ENCODE measurements around the gene NR0B1.

NR0B1 gene

GRCh38 chrX:30307466-30307865 is 1.7 kb downstream of the NR0B1 start:
- no peaks in the 10 kb centered on the region for H3K36me3 ChIP-seq
- peaks cover 0 to 18% (median 5%) of the 10 kb centered on the region in 4 donors for H3K4me1 ChIP-seq
- H3K27me3 ChIP-seq = peaks cover 0 to 13% of the 10 kb centered on the region in 2 donors
- H3K27ac ChIP-seq = no peak overlapping the region
- no peaks in the 10 kb centered on the region for H3K9me3 ChIP-seq
- no peak for DNase-seq
- intact Hi-C loops (cut with DNase I; ENCODE audit: low total_unique reads) = no loop called here
- H3K4me3 ChIP-seq = no peak overlapping the region
- TF ChIP-seq CTCF (IDR thresholded peaks at IDR 0.05) = no peak

- no peak for TF ChIP-seq CTCF (IDR thresholded peaks at IDR 0.05)
- peaks cover 0 to 13% of the 10 kb centered on the region in 2 donors for H3K27me3 ChIP-seq
- no peak overlapping the region for H3K27ac ChIP-seq
- H3K4me3 ChIP-seq = no peak overlapping the region
- DNase-seq = no peak
- H3K4me1 ChIP-seq = peaks cover 0 to 18% (median 7%) of the 10 kb centered on the region in 4 donors
- no peaks in the 10 kb centered on the region for H3K36me3 ChIP-seq
- no peaks in the 10 kb centered on the region for H3K9me3 ChIP-seq
- intact Hi-C loops (cut with DNase I; ENCODE audit: low total_unique reads) = no loop called here
These were observed 4.3 kb downstream of the NR0B1 start for GRCh38 chrX:30304866-30305265.

GRCh38 chrX:30302956-30303355 is 6.2 kb downstream of the NR0B1 start:
- no peak for TF ChIP-seq CTCF (IDR thresholded peaks at IDR 0.05)
- intact Hi-C loops (cut with DNase I; ENCODE audit: low total_unique reads) = no loop called here
- DNase-seq = no peak
- no peak overlapping the region for H3K4me3 ChIP-seq
- H3K27me3 ChIP-seq = no peaks in the 10 kb centered on the region
- peaks cover 0 to 8% (median 3%) of the 10 kb centered on the region in 4 donors for H3K4me1 ChIP-seq
- H3K9me3 ChIP-seq = no peaks in the 10 kb centered on the region
- no peaks in the 10 kb centered on the region for H3K36me3 ChIP-seq
- no peak overlapping the region for H3K27ac ChIP-seq

GRCh38 chrX:30301963-30302362 is 7.2 kb downstream of the NR0B1 start:
- TF ChIP-seq CTCF (IDR thresholded peaks at IDR 0.05) = no peak
- no peak overlapping the region for H3K27ac ChIP-seq
- no peak overlapping the region for H3K4me3 ChIP-seq
- intact Hi-C loops (cut with DNase I; ENCODE audit: low total_unique reads) = no loop called here
- no peaks in the 10 kb centered on the region for H3K9me3 ChIP-seq
- no peaks in the 10 kb centered on the region for H3K27me3 ChIP-seq
- DNase-seq = no peak
- H3K36me3 ChIP-seq = no peaks in the 10 kb centered on the region
- H3K4me1 ChIP-seq = peaks cover 0 to 8% (median 3%) of the 10 kb centered on the region in 4 donors

GRCh38 chrX:30301208-30301607 is 8.0 kb downstream of the NR0B1 start:
- Histone ChIP-seq H3K4me1 (peaks cover 0 to 8% (median 3%) of the 10 kb centered on the region in 4 donors), H3K4me3 (no peak overlapping the region), H3K9me3 (no peaks in the 10 kb centered on the region), H3K36me3 (no peaks in the 10 kb centered on the region), H3K27me3 (no peaks in the 10 kb centered on the region), H3K27ac (no peak overlapping the region)
- intact Hi-C loops (cut with DNase I; ENCODE audit: low total_unique reads) = no loop called here
- no peak for TF ChIP-seq CTCF (IDR thresholded peaks at IDR 0.05)
- no peak for DNase-seq
